Tibial artery (tissue), 4 donors: Measurements from ENCODE around the gene TSSK2.

Experiments
- DNase-seq, 2 donors: peaks; one replicate each; pipeline ENCODE4 v3.0.0-alpha.2; 2019
- H3K27ac ChIP-seq, 2 donors: fragments of 200-600 bp; sonication (generic) in 1 of 2; 1 replicate in 1 of 2; 2 replicates in 1 of 2; pipeline ENCODE4 v1.5.1; 2018 to 2019; ENCODE audit warnings: mild to moderate bottlenecking in 1 of 2
- H3K27me3 ChIP-seq, 2 donors: fragments of 200-600 bp; sonication (generic) in 1 of 2; one replicate each; pipeline versions ENCODE4 v1.5.1 to v1.6.0; 2016 to 2019
- H3K36me3 ChIP-seq, 3 donors: fragments of 200-600 bp; sonication (generic) in 2 of 3; one replicate each; pipeline ENCODE4 v1.5.1; 2016 to 2019; ENCODE audit warnings: mild to moderate bottlenecking in 2 of 3
- H3K4me1 ChIP-seq, 4 donors: fragments of 200-600 bp; sonication (generic) in 2 of 4; 1 replicate in 3 of 4; 2 replicates in 1 of 4; pipeline ENCODE4 v1.5.1; 2016 to 2019
- H3K4me3 ChIP-seq, 2 donors: fragments of 200-600 bp; sonication (generic) in 1 of 2; 1 replicate in 1 of 2; 2 replicates in 1 of 2; pipeline ENCODE4 v1.5.1; 2018 to 2019; ENCODE audit warnings: mild to moderate bottlenecking in 2 of 2
- H3K9me3 ChIP-seq, 3 donors: fragments of 200-600 bp; sonication (generic) in 1 of 3; one replicate each; pipeline ENCODE4 v1.5.1; 2016 to 2019
- intact Hi-C: fragments of 100-400 bp; cut with DNase I; formaldehyde crosslinking; loops from one replicate; pipeline ENCODE4 v1.15.0; 2023; ENCODE audit warnings: low total_unique reads
- TF ChIP-seq, protein P1 (sequence below), 2 experiments: fragments of 200-600 bp in 1 of 2; fragments of 450-650 bp in 1 of 2; IDR thresholded peaks; one replicate each; pipeline ENCODE4 v1.5.1; 2017 to 2019; ENCODE audit warnings: antibody characterized with exemption in 2 of 2, mild to moderate bottlenecking in 1 of 2, moderate library complexity in 1 of 2

The TSSK2 gene

DNA sequence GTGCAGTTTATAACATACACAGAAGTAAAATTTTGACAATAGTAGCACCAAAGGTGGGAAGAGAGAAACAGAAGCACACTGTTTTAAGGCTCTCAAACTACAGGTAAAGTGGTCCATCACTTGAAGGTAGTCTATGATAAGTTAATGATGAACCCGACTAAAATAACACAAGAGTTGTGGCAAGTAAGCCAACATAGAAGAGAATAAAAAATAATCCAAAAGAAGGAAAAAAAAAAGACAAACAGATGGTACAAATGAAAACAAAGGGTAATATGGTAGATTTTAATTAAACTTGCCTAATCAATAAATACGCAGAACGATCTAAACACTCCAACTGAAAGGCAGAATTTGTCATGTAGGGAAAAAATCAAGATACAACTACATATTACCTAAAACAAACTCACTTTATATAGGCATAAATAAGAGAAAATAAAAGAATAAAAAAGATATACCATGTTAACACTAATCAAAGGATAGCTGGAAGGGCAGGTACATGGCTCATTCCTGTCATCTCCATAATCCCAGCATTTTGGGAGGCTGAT is 40.5 kb upstream of the TSSK2 start:
- H3K4me1 ChIP-seq = peaks cover 0 to 13% (median 0%) of the 10 kb centered on the region in 4 donors
- H3K4me3 ChIP-seq = no peak overlapping the region
- no peaks in the 10 kb centered on the region for H3K27me3 ChIP-seq
- TF ChIP-seq, protein P1, sequence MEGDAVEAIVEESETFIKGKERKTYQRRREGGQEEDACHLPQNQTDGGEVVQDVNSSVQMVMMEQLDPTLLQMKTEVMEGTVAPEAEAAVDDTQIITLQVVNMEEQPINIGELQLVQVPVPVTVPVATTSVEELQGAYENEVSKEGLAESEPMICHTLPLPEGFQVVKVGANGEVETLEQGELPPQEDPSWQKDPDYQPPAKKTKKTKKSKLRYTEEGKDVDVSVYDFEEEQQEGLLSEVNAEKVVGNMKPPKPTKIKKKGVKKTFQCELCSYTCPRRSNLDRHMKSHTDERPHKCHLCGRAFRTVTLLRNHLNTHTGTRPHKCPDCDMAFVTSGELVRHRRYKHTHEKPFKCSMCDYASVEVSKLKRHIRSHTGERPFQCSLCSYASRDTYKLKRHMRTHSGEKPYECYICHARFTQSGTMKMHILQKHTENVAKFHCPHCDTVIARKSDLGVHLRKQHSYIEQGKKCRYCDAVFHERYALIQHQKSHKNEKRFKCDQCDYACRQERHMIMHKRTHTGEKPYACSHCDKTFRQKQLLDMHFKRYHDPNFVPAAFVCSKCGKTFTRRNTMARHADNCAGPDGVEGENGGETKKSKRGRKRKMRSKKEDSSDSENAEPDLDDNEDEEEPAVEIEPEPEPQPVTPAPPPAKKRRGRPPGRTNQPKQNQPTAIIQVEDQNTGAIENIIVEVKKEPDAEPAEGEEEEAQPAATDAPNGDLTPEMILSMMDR (IDR thresholded peaks at IDR 0.05) = no peak
- DNase-seq = no peak
- no peaks in the 10 kb centered on the region for H3K9me3 ChIP-seq
- H3K27ac ChIP-seq = no peak overlapping the region
- intact Hi-C loops = no loop called here
- peaks cover 6 to 32% (median 23%) of the 10 kb centered on the region in 3 donors for H3K36me3 ChIP-seq

DNA sequence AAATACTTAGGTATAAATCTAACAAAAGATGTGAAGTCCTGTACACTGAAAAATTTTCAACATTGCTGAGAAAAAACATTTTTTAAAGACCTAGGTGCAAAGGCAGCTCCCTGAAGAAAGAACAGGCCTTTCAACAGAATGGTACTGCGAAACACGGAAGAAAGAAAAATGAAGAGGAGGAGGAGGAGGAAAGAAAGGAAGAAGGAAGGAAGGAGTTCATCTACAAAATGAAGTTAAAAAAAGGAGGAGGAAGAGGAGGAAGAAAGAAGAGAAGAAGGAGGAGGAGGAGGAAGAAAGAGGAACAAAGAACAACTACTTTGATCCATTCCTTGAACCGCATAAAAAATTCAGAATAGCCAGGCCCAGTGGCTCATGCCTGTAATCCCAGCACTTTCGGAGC is 38.4 kb upstream of the TSSK2 start:
- Histone ChIP-seq H3K9me3 (no peaks in the 10 kb centered on the region), H3K36me3 (peaks cover 6 to 16% (median 15%) of the 10 kb centered on the region in 3 donors), H3K27ac (no peak overlapping the region), H3K4me1 (peaks cover 0 to 8% (median 2%) of the 10 kb centered on the region in 4 donors), H3K27me3 (no peaks in the 10 kb centered on the region), H3K4me3 (no peak overlapping the region)
- TF ChIP-seq, protein P1 (IDR thresholded peaks at IDR 0.05) = no peak
- intact Hi-C loops = no loop called here
- no peak for DNase-seq

DNA sequence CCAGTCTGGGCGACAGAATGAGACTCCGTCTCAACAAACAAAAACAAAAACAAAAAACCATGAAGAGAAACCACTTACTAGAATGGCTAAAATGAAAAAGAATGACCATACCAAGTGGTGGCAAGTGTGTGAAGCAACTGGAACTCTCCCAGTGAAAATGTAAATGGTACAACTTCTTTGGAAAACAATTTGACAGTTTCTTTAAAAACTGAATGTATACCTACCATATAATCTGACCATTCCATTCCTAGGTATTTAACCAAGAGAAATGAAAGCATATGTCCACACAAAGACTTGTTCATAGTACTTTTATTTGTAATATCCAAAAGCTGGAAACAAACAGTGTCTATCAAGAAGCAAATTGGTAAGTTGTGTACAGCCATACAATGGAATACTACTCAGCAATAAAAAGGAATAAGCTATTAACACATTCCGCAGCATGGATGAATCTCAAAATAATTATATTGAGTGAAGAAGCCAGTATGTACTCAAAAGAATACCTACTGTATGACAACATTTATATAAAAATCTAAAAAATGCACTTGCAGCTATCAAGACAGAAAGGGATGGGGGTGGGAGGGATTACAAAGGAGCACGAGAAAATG is 36.6 kb upstream of the TSSK2 start:
- Histone ChIP-seq H3K27me3 (no peaks in the 10 kb centered on the region), H3K9me3 (no peaks in the 10 kb centered on the region), H3K36me3 (no peaks in the 10 kb centered on the region), H3K27ac (no peak overlapping the region), H3K4me3 (no peak overlapping the region), H3K4me1 (peaks cover 0 to 8% (median 2%) of the 10 kb centered on the region in 4 donors)
- no peak for DNase-seq
- intact Hi-C loops = no loop called here
- TF ChIP-seq, protein P1 (IDR thresholded peaks at IDR 0.05) = no peak

DNA sequence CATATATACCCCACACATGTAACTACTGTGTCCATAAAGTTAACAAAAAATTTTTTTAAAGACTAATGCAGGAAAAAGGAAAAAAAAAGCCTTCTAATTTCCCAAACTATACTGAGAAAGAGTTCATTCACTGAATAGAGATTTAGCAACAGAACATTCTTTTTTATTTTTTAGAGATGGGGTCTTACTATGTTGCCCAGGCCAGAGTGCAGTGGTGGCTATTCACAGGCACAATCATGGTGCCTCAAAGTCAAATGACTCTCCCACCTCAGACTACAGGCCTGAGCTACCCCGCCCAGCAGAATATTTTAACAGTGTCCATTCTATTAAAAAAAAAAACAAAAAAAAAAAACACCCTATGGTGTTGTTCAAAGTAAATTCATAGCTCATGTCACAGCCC is 34.6 kb upstream of the TSSK2 start:
- TF ChIP-seq, protein P1 (IDR thresholded peaks at IDR 0.05) = no peak

DNA sequence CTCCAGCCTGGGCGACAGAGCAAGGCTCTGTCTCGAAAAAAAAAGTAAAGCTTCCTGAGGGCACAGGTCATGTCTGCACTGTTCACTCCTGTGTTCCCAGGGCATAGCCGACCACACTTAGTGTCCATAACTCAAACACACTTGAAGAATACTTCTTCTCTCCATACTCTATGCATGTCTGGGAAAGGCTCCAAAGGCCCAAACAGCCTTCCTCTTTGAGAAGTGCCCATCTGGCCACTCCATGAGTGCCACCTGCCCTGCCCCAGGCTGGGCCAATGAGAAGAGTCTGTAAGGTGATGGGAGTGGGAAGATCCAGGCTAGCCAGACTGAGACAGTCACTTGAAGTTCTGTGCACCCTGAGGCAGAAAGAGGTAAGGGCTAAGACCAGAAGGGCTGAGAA is 33.6 kb upstream of the TSSK2 start:
- DNase-seq = peak in 1 of 2 donors; percentile 23
- H3K27ac ChIP-seq = no peak overlapping the region
- H3K4me3 ChIP-seq = no peak overlapping the region
- no peaks in the 10 kb centered on the region for H3K27me3 ChIP-seq
- peaks cover 0 to 5% (median under 1%) of the 10 kb centered on the region in 4 donors for H3K4me1 ChIP-seq
- H3K36me3 ChIP-seq = no peaks in the 10 kb centered on the region
- TF ChIP-seq, protein P1 (IDR thresholded peaks at IDR 0.05) = no peak
- intact Hi-C loops = no loop called here
- H3K9me3 ChIP-seq = no peaks in the 10 kb centered on the region

More for the DNA sequence above, 34.6 kb upstream of the TSSK2 start:
- Histone ChIP-seq H3K27ac (no peak overlapping the region), H3K4me1 (peaks cover 0 to 8% (median 2%) of the 10 kb centered on the region in 4 donors), H3K27me3 (no peaks in the 10 kb centered on the region), H3K4me3 (no peak overlapping the region), H3K36me3 (no peaks in the 10 kb centered on the region), H3K9me3 (no peaks in the 10 kb centered on the region)
- peak in 1 of 2 donors; percentile 5 for DNase-seq
- intact Hi-C loops = no loop called here
